HG03342 (cell line): ENCODE measurements around the gene TNFSF8.
A peak's percentile ranks its signal among the peaks of the same experiment; 100 is the strongest.

ENCODE experiments used
- ATAC-seq: cut with Tn5 transposase; IDR thresholded peaks from one replicate; pipeline ENCODE4 v1.9.1; 2021; ENCODE audit warnings: mild to moderate bottlenecking, moderate library complexity; ENCODE audit not compliant: unreplicated experiment

The TNFSF8 gene, protein sequence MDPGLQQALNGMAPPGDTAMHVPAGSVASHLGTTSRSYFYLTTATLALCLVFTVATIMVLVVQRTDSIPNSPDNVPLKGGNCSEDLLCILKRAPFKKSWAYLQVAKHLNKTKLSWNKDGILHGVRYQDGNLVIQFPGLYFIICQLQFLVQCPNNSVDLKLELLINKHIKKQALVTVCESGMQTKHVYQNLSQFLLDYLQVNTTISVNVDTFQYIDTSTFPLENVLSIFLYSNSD

DNA sequence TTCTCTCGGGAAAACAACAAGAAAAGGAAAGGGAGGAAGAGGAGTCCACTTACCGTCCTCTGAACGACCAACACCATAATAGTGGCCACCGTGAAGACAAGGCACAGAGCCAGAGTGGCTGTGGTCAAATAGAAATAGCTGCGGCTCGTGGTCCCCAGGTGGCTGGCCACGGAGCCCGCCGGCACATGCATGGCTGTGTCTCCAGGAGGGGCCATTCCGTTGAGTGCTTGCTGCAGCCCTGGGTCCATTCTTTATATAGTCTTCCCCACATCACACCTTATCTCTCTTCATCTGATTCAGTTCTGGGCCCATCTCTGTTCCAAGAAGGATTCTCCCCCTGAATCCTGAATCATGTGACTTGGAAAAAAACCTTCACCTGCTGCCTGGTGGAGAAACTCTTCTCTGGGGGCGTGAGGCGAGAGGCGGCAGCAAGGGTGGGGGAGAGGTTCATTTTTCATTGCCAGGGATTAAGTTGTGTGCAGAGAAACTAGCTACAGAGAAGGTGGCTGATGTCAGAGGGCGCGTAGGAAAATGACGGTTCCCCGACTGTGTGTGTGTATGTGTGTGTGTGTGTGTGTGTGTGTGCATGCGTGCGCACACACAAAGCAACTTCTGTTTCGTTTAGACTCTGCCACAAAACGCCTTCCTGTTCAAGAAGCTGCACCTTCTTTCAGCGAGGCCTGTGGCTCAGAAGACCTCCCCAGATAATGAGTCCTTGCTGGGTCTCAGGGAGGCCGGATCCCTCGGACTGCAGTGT is at the start of gene TNFSF8:
Gene TNFSF8 (minus strand): TSS at position 536 of the 757 bp plus-strand sequence. CDS start 288 bp downstream, at position 248.
- peak; percentile 58 for ATAC-seq

DNA sequence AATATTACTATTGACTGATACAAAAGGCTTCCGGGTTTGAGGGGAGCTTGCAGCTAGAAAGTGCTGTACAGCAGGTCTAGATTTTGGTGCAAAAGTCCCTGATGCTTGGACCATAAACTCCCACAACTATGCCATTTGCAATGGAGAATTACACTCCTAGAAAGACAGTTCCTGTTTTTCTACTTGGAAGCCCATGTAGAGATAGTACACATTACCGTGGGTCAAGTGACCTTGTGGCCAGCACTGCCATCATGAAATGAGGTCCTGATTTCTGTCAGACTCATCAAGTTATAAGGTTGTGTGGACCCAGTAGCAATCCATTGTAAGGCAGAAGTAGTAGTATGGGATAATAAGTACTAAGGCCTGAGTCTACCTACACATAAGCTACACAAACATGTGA is 42.8 kb upstream of the TNFSF8 start:
- ATAC-seq = no peak

DNA sequence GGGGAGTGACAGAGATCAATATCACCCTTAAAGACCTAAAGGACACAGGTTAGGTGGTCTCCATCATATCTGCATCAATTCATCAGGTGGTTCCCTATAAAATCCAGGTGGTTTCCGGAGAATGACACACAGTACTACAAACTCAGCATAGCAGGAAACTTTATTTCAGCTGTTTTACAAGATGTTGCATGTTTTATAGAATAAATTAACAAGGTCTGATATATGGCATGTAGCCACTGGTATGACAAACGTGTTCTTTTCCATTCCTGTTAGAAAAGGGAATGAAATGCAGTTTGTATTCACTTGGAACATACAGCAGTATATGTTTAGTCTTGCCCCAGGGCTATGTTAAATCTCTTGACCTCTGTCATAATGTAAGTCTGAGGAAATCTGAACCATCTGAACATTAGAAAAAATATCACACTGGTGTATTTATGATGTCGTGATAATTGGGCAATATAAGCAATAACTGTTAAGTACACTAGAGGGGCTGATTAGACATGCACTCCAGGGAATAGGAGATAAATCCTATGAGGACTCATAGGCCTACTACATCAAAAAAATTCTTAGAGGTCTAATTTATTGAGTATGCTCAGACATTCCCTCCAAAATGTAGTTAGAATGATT is 42.2 kb upstream of the TNFSF8 start:
- ATAC-seq = no peak

DNA sequence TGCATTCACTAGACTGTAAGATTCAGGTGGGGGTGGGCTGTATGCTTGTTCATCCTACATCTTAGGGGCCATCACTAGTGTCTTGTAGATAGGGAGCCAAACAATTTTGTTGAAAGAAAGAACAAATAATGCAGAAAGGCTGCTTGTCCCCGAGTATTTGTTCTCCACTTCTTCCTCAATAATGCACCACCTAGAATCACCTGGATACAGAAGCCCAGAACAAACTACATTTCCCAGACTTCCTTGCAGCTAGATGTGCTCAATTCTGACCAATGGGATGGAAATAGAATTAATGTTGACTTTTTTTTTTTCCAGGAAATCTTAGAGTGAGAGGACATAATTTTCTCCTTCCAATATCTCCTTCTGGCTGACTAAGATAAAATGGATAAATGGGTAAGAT is 38.9 kb upstream of the TNFSF8 start:
- no peak for ATAC-seq

DNA sequence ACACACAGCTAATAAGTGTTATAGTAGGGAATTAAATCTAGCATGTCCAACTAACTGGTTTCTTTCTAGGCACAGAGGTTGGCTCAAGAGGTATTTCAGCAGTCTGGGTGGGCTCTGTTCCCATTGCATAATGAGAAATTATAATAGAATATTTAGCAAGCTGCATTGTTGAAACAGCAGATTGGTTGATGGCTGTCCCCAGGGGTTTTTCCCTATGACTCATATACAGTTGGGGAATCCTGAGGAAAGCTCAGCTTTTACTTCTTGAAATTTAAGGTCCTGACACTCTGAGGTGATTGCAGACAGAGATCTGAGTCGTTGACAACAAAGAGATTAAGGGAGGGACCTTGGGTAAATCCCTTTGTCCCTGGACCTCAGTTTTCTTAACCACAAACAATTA is 38.3 kb upstream of the TNFSF8 start:
- no peak for ATAC-seq

DNA sequence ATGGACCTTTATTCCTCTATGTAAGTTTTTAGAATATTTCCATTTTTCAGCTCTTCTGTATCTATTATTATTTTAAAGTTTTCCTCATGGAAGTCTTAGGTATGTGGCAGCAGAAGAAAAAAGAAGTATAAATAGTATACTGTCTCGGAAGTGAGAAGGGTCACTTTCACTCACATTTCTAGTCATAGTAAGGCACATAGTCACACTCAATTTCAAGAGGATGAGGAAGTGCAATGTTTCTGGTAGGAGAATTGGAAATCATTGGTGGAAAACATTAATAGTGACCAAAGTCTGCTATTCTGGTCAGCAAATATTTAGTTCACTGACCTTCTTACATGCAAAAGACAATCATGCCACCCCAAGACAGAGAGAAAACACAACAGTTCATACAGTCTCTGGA is 35.2 kb upstream of the TNFSF8 start:
- ATAC-seq = no peak

DNA sequence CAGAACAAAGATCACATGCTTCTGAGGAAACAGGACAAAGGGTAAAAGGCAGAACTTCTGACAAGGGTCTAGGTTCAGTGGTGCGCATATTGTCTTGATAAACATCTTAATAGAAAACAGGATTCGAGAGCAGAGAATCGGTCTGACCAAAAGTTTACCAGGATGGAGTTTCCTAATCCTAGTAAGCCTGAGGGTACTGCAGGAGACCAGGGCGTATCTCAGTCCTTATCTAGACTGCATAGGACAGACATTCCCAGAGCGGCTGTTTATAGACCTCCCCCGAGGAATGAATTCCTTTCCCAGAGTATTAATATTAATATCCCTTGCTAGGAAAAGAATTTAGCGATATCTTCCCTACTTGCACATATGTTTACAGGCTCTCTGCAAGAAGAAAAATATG is 32.4 kb upstream of the TNFSF8 start:
- ATAC-seq = no peak

DNA sequence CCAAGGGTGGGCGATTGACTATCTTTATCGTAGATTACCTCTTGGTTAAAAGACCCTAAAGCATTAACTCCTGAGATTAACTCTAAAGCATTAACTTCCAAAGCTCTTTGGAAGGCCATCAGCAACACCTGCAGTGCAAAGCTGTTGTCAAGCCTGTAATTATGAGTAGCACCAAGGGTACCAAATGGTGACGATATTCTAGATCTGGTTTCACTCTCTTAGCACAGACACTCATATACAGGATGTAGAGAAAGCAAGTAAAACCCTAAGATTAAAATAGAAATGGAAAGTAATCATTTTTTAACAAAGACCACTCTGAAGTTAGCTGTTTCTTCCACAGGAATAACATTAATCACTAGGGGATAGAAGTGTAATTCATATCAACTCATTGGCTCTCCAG is 29.9 kb upstream of the TNFSF8 start:
- ATAC-seq = no peak

DNA sequence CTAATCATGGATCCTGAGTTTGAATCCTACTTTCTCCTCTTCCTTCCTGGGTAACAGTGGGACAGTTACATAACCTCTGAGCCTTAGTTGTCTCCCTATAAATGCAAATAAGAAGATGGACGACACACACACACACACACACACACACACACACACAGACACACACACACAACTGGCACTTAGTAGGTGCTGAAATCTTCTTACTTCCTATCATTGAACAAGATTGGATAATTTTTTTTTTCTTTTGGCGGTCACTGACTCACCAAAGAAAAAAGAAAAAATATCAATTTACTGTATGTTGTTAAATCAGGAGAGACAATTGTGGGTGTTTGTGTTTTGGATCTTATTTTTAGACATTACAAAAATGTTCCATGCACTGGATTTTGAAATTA is 28.4 kb upstream of the TNFSF8 start:
- no peak for ATAC-seq

DNA sequence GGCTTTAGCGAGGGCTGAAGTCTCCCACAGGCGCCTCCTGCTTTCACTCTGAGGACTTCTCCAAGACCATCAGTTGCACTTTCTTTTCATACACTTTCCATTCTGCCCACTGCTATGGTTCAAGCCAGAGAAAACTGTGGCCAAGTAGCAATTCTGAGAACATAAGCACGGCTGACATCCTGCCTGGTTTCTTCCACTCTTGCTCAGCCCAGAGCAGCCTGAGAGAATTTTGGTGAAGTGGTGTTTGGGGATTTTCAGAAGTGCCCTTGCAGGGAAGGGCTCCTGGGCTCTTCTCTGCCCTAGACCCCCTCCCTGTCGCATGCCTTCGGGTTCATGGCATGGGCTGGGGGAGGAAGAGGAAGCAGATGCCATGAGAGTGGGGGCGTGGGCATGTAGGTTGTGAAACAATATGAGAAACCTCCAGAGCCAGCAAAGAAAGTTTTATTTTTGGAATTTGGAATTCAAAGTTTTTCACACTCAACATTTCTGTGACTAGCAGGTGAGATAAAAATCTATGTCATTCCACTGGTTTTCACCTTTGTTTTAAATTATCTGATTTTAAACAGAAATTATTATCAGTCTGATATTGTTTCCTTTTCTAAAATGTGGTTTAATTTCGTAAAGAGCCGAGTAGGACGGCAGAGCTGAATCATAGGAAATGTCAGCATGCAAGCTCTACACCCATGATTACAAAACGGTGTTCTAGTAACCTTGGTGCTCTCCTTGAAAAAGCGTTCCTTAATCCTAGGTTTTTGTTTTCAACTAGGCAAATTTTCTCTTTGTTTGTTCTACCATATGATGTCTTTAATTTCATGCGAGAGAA is 27.8 kb upstream of the TNFSF8 start:
- ATAC-seq = no peak

DNA sequence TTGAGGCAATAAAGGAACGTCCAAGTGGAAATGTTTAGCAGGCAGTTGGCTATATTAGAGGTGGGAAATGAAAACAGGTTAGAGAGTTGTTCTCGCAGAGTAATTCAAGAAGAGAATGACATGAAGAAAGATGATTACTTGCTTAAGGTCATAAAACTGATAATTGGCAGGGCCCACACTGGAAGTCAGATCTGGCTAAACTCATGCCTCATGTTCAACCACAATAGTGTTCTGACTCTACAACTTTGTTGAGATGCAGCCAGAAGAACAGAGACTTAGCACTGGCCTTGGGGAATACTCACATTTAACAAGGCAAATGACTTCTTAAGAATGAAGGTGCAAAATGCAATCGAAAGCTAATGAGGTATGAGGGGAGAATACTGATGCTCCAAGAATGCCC is 27.2 kb upstream of the TNFSF8 start:
- no peak for ATAC-seq

DNA sequence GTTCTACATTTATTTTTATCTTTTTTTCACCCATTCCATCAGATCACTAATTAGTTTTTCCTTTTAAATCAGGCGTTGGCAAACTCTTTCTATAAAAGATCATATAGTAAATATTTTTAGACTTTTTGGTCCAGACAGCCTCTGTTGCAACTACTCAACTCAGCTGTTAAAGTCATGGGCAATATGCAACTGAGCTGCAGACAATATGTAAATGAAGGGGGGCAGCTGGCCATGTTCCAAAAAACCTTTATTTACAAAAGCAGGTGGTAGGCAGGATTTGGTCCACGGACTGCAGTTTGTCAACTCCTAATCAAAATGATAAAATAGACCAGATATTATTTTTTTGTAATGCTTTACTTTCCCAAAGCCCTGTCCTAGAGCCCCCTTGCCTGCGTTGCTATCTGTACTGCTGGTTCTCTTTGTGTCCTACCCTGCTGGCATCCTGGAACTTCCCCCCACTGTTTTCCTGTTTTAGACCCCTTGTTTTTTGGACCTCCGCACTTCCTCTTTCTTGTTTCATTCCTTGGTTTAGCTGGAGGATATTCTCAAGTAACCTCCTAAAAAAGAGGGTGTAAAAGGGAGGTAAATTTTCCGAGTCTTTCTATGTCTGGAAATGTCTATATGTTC is 24.7 kb upstream of the TNFSF8 start:
- ATAC-seq = no peak

DNA sequence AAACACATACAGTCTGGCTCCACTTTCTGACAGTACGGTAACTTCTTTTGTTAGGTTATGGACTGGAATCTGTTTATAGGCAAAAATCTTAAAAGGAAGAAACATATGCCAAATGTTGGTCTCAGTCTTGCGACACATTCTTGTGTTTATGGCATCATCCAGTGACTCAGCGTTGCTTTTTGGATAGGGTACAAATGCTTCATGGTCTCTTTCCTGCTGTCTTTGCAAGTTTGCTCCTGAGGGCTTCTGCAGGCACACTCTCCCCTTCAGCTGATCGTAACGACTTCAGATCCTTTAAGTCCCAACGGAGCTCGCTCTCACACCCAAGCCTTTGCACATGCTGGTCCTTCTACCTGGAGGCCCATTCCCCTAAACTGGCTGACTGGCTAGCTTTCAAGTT is 23.6 kb upstream of the TNFSF8 start:
- no peak for ATAC-seq

DNA sequence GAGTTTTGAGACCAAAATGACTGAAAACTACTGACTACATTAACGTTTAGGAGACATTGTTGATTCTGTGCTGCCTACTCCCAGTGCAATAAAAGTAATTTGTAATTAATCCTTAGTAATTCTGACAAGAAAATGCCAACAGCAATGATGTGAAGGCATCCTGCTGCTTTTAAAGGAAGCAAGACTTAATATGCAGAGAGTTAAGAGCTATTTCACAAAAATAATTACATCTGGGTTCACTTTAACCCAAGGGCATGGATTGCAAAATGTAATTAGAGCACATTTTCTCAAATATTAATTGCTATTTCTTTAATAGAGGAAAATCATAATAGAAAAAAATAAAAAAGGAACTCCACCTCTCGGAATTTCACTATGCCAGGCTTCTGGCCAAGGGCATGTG is 22.7 kb upstream of the TNFSF8 start:
- no peak for ATAC-seq

DNA sequence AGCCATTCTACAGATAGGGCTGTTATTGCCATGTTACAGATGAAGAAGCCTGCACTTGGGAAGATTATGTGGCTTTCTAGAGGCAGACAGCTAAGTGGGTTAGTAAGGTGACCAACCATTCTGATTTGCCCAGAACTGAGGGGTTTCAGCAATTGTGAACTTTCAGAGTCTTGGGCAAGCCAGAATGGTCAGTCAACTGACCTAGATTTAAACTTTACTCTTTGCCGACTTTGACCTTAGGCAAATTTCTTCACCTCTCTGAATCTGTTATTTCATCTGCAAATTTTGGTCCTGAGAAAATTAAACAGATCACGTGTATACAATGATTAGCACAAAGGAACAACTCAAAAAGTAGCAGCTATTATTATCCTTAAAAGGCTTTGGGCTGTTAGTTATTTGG is 20.4 kb upstream of the TNFSF8 start:
- ATAC-seq = no peak

DNA sequence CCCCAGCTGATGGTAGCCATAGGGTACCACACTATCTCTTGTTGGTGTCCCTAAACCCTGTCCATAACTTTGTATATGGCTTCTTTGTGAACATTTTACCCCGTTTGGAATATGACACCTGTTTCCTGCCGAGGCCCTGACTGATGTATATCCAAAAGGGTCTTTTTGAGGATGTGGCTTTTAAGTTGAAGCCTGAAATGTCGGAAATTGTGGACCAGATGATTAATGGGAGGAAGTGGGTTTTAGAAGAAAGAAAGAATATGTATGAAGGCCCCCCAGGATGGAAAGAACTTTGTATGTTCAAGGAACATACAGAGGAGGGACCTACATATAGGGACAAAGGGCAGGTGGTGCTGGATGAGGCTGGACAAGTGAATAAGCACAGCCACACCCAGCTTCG is 16.7 kb upstream of the TNFSF8 start:
- no peak for ATAC-seq

DNA sequence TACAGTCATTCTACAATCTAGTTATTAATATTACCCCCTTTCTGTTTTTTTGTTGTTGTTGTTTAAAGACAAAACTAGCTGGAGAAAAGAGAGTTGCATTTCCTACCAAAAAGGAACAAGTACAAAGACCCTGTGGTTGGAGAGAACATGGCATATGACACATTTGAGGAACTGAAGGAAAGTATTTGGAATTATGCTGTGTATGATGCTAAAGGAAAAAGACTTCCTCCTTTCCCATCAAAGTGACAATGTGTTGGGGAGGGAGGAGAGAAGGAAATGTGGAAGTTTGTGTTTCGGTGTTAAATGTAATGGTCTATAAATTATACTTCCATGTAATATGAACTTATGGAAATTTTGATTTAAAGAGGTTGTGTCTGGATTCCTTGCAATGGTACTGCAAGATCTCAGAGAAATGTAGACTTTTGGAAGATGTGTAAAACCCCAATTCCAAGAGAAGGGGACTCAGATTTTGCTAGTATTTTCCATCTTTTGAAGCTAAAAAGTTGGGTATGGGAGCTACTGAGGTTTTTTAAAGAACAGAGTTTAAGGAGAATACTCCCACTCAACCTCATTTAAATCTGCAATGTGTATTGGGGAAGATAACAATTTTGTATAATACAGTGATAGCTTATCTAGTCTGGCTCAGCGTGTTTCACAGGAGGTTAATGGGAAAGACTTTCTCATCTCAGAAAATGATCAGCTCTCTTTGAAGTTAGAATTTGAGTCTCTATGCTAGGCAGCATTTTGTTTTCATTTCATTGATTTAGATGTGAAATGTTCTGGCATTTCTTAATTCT is 15.4 kb upstream of the TNFSF8 start:
- no peak for ATAC-seq

DNA sequence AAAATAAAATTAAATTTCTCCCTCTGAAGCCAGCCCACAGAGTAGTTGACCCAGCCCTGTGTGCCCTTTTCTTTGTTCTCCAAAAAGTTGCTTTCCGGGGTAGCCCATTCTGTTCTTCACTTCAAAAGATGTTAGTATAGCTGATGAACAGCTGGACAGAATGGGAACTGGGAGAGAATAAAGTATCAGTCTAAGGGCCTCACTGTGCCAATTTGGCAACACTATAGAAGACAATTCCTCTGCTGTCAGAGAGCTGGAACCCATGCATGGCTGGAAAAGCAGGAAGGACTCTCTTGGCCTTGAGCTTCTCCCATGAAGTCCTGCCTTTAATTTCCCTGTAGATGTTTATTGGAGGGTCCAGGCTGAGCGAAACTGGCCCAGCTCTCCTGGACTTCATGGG is 11.0 kb upstream of the TNFSF8 start:
- no peak for ATAC-seq

DNA sequence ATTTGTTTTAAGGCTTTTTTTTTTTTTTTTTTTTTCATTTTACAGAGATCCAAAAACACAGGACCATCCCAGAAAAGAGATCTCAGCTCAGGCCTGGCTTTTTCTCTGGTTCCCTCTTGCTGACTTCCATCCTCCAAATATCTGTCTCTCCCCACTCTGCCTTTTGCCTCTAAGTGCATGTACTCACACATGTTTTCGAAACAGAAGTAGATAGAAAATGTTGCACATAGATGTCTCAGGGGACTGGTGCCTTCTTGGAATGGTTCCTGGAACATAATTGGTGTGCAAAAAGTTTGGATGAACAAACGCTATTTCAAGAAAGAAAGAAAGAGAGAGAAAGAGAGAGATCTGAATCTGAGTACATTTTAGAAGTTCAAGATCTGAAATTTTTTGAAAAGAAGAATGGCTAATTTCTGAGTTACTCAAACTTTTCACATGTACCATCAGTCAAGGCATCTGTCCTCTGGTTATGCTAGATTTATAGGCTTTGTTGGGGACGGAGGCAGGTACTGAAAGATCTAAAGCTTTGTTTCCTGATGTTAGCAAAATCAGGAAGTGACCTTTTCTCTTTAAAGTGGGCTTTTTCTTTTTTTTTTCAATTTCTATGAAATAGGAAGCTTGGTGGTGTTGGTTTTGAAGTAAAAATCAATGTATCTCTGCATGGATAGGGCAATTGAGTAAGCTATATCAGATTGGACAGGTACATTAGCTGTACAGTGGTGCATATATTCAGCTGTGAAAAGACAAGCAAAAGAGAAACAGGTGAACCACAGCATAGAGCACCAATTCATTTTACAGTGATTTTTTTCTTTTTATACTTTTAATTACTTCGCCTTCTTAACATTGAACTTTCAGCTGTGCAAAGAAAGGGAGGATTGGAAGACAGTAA is 8.5 kb upstream of the TNFSF8 start:
- ATAC-seq = no peak
